Breast epithelium (tissue), 3 donors: Measurements from ENCODE around the gene GTF2IRD1.

Source experiments
- CTCF ChIP-seq, 3 donors: fragments of 450-650 bp; IDR thresholded peaks; one replicate each; pipeline ENCODE4 v1.5.1; 2016 to 2017; ENCODE audit warnings: antibody characterized with exemption in 3 of 3, mild to moderate bottlenecking in 3 of 3, moderate library complexity in 3 of 3
- POLR2AphosphoS5 ChIP-seq, 3 donors: sonication (generic); formaldehyde crosslinking; IDR thresholded peaks; one replicate each; pipeline ENCODE4 v1.6.1; 2017; ENCODE audit warnings: antibody characterized with exemption in 3 of 3

GRCh38 chr7:74412603-74413002, 41.1 kb upstream of the GTF2IRD1 start:
- TF ChIP-seq CTCF (IDR thresholded peaks at IDR 0.05) (no peak), POLR2AphosphoS5 (IDR thresholded peaks at IDR 0.05) (no peak)
